HG03103 (cell line): Measurements from ENCODE around the gene AHRR.

Experiments
- ATAC-seq: cut with Tn5 transposase; IDR thresholded peaks from one replicate; pipeline ENCODE4 v1.9.1; 2021; ENCODE audit warnings: low read depth; ENCODE audit not compliant: unreplicated experiment

AHRR gene

DNA sequence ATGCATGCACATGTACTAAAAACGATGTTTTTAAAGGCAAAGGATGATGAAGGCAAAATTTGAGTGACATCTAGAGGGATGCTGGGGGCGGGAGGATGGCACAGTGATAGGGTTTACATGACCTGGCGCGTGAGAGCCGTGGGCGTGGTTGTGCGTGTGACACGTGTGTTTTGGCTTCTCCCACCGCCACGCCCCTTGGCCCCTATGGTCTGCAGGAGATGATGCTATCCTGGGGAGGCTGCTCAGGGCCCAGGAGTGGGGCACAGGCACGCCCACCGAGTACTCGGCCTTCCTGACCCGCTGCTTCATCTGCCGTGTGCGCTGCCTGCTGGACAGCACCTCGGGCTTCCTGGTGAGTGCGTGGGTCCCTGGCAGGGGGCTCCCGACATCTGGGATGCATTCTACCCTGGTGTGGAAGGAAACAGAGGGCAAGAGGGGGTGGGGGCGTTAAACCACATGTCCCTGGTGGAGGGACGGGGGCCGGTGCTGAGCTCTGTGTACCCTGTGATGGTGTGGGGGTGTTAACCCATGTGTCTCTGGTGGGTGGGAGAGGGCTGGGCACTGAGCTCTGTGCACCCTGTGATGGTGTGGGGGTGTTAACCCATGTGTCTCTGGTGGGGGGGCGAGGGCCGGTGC is 102.2 kb downstream of the AHRR start:
- no peak for ATAC-seq

DNA sequence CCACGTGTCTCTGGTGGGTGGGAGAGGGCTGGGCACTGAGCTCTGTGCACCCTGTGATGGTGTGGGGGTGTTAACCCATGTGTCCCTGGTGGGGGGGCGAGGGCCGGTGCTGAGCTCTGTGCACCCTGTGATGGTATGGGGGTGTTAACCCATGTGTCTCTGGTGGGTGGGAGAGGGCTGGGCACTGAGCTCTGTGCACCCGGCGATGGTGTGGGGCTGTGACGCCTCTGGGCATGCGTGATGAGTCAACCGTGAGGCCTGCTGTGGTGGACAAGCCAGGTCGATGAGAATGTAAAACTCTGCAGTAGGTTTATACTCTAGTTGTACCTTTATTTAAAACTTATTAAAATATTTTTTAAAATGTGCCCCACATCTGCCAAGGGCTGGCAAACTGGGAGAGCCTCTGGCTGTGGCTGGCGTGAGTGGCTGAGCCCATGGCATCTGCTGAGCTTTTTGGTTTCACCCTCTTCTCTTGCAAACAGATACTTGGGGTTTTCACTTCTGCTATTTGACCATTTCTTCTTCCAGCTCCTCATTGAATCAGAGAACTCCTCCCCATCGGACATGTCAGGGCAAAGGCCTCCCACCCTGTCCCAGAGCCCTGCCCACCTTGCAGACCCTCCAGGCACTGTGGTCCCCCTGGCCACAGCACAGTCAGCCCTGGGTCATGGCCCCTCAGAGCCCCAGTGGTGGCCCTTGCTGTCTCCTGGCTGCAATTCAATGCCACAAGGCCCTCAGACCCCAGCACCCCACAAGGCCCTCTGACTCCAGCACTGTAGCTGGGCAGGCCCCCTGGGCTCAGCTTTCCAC is 103.0 kb downstream of the AHRR start:
- peak; percentile 80 for ATAC-seq

DNA sequence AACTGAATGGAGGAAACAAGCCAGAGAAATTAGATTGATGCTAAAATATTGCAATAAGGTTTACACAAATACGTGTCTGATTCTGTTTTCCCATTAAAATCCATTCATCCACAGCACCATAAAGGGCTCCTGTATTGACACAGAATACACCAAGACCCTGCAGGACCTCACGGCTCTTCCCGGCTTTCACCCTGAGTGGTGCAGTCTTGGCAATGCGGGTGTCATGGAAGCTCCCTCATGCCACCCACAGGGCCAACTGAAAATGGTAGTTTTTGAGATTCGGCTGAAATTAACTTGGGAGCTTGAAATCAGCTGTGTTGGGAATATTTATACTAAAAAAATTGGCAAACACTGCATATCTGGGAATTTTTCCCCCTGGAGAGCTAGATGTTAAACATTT is 104.2 kb downstream of the AHRR start:
- no peak for ATAC-seq

DNA sequence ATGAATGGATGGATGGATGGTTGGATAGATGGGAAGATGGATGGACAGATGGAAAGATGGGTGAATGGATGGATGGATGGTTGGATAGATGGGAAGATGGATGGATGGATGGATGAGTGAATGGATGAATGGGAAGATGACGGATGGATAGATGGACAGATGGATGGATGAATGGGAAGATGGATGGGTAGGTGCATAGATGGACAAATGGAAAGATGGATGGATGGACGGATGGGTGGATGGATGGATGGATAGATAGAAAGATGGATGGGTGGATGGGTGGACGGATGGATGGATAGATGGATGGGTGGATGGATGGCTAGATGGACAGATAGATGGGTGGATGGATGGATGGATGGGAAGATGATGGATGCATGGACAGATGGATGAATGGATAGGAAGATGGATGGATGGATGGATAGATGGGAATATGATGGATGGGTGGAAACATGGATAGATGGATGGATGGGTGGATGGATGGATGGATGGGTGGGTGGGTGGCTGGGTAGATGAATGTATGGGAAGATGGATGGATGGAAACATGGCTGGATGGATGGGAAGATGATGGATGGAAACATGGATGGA is 105.0 kb downstream of the AHRR start:
- ATAC-seq = no peak

DNA sequence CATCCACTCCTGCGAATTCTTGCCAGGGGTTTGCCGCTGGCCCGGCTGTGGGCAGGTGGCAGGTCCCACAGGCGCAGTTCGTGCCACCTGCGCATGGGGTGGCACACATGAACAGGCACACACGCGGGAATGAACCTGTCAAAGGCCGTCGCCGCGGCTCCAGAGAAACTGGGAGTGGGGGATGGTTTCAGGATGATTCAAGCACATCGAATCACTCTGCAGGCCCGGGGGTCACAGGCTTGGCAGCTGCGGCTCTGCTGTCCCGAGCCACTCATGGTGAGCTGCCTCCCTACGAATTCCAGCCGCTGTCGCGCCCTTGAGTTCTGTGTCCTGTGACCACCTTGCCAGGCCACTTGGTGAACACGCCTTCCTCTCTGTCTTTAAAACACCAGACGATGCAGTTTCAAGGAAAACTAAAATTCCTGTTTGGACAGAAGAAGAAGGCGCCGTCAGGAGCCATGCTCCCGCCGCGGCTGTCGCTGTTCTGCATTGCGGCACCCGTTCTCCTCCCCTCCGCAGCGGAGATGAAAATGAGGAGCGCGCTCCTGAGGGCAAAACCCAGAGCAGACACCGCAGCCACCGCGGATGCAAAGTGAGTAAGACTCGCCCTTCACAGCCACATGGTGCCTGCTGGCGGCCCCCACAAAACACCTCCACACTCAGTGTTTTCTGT is 106.0 kb downstream of the AHRR start:
- no peak for ATAC-seq

DNA sequence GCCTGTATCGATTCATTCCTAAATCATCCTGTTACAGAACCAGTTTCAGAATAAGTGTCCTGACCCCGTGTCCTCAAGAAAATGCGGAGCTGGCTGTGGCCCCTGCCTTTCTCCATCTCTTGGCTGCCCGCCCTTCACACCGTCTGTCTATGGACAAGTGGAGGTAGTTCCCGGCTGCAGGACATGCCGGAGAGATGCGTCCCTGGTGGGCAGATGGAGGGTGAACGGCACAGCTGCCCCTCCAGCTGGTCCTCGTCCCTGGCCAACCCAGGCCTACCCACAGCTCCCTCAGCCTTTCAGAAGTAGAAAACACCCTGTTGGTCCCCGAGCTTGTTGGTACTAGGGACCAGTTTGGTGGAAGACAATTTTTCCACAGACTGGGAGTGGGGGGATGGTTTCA is 106.7 kb downstream of the AHRR start:
- no peak for ATAC-seq

DNA sequence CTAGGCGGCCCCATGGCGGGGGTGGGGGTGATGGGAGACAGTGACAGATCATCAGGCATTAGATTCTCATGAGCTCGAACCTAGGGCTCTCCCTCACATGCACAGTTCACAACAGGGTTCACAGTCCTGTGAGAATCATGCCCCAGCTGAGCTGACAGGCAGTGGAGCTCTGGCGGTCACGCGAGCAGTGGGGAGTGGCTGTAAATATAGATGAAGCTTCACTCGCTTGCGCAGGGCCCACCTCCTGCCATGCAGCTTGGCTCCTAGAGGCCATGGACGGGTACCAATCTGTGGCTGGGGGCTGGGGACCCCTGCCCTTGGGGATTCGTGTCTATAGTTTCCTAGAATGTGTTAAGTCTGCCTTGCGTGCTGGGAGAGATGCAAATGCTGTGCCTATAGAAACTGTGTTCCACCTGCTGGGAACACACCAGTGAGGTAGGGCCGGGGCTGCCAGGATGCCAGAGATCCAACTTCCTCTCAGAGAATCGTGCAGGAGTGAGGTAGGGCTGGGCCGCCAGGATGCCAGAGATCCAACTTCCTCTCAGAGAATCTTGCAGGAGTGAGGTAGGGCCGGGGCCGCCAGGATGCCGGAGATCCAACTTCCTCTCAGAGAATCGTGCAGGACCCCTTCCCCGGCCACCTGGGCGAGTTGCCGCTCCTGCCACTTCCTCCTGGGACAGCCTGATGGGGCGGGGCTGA is 107.4 kb downstream of the AHRR start:
- ATAC-seq = no peak

DNA sequence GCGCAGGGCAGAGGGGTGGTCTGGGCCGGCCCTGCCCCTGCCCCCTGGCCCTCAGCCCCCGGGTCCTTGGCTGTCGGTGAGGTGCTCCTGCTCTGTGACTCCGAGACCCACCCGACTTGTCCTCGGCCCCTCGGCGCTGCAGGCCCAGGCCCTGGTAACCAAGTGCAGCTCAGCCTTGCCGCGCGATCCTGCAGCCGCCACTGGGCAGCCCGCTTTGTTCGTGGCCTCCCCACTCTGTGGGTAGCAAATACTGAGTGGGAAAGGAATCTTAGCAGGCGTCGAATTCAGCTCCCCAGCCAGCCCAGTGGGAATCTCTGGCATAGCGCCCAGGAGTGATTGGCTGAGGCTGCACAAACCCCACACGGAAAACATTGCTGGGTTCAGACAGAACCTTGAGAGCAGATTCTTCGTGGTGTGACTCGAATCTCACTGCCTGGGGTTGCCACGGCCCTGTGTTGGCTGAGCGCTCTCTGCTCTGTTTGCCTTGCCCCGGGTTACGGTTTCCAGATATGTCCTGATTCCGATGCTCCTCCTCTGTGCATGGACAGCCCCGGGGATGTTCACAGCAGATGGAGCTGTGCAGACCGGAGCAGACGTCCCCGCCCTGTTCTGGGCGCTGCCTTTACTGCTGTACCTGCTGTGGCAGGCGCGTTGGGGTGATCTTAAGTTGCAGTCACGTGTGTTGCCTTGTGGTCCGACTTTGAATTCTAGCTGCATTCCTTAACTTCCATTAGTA is 108.1 kb downstream of the AHRR start:
- no peak for ATAC-seq

DNA sequence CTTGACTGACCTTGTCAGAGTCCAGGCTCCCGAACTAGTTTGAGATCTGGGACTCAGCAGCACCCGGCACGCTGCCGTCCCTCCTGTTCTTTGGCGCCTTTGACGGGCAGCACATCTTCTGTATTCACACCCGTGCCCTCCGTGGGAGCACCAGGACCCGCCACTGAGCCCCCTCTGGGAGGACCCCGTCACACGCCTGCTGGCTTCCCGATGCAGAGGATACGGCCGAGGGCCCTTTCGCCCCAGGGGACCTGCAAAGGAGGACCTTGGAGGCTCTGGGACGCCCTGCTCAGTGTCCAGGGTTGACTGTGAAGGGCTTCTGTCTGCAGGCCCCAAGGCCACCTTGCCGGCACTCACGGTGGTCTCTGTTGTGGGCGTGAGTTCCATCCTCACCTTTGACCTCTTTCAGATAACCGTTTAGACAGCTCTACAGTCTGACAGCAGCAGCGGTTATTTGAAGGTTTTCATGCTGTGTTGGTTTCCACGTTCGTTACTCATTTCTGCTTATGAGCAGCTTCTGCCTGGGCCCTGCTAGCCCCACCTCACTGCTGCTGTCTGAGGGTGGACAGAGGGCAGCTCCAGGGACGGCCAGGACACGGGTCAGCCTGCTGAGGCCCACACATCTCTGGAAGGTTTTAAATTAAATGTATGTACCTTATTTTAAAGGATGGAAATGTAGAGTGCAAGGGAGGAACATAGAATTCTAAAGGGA is 108.9 kb downstream of the AHRR start:
- no peak for ATAC-seq

DNA sequence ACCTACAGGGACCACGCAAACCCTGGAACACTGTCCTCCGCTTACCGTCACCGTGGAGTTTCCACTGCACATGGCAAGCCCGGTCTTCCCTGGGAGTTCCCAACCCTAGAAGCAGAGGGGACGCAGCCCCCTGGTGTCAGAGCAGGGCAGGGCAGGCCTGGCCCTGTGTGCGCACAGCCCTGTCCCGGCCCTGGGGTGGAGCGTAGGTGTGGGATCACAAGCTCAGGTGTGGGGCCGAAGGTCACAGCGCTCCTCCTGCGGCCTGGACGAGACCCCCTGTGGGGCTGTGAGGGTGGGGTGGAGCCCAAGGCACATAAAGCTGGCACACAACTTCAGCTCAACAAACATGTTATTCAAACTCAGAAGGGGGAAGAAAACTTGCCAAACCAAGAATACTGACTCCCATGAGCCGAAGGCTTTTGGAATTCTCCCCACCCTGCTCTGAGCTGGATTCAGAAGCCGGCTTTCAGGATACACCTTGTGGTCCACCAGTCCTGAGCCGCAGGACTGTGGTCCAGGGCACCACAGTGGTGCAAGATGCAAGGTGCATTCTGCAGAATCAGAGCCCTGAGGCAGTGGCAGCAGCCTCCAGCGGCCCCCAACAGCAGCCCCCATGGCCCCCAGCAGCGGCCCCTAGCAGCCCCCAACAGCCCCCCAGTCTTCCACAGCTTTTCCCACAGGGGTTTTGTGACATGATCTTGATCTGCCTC is 109.6 kb downstream of the AHRR start:
- ATAC-seq = peak; percentile 69

DNA sequence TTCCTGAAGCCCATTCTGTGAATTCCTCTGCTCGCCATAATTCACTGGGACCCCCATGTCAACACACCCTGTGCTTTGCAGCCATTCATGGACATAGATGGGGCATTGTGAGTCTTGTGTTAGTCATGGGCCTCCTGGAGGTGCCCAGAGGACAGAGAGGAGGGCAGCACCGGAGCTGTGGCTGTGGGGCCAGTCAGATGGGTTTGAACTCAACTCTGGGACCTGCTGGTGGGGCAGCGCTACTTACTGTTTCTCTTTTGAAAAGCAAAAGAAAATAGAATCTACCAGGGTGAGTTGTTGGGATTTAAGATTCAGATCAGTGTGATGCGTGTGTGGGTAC is 110.2 kb downstream of the AHRR start:
- ATAC-seq = no peak

DNA sequence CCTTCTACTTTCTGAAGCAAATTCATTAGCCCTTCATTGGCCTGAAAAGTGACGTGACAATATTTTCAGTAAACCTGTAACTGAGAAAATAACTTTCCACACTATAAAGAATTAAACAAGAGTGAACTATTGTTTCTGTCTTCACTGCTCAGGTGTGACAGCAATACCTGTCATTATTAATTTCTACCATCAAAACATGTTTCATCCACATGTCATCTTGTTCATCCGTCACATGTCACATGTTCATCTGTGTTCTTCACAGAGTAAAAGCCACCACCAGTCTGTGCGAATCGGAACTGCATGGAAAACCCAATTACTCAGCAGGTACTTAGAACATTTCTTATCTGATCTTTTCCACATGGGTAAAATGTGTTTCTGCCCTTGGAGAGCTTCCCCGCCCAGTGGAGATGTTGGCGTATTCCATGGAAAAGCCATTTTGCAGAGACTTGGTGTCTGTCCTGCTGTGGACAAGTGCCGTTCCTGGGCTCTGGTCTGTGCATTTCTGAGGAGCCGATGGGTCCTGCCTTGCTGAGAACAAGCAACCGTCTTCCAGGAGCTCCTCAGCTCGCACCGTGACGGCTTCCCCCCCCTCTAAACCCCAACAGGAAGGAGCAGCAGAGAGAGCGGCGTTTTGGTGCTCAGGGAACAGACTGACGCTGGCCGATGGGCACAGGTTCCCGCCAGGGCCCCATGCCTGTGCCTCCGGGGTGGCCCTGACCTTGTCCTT is 110.8 kb downstream of the AHRR start:
- ATAC-seq = no peak

DNA sequence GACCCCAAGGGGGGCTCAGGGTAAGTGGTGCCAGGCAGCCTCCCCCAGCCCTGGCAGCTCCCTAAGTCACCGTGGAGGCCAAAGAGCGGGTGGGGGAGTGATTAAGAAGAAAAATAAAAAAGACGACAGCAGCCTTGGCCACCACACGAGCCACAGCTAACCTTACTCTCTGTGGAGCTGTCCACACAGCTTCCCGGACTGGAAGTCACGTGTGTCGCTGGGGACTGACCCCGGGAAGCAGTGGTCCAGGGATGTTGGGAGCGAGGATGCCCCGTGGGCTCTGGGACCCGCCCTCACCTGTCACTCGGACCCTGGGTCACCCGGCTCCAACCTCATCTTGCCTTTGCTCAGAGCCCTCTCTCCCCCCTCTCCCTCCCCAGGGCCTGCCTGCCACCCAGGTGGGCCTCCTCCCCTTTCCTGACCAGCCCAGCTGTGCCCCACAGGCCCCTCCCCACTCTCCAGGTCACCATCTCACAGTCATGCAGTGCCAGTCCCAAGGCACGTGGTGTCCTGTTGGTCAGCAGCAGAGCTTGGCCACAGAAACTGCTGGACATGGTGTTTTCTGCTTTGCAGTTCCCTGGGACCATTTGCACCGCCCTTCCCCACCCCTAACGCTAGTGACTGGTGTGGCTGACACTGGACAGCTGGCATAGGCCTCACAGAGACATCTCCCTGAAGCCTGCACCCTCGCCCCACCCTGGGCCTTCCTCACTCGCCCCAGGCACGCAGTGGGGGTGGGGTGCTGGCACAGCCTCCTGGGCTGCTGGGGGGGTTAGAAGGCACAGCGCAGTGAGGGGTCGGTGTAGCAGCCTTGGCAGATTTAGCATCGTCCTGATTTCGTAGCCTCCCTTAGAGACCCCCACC is 111.6 kb downstream of the AHRR start:
- no peak for ATAC-seq

DNA sequence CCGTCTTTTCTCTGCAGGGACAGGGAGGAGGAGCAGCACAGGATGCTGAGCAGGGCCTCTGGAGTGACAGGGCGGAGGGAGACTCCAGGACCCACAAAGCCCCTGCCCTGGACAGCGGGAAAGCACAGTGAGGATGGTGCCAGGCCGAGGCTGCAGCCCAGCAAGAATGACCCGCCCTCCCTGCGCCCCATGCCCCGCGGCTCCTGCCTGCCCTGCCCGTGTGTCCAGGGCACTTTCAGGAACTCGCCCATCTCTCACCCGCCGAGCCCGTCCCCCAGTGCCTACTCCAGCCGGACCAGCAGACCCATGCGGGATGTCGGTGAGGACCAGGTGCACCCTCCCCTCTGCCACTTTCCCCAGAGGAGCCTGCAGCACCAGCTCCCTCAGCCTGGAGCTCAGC is 112.3 kb downstream of the AHRR start:
- no peak for ATAC-seq

DNA sequence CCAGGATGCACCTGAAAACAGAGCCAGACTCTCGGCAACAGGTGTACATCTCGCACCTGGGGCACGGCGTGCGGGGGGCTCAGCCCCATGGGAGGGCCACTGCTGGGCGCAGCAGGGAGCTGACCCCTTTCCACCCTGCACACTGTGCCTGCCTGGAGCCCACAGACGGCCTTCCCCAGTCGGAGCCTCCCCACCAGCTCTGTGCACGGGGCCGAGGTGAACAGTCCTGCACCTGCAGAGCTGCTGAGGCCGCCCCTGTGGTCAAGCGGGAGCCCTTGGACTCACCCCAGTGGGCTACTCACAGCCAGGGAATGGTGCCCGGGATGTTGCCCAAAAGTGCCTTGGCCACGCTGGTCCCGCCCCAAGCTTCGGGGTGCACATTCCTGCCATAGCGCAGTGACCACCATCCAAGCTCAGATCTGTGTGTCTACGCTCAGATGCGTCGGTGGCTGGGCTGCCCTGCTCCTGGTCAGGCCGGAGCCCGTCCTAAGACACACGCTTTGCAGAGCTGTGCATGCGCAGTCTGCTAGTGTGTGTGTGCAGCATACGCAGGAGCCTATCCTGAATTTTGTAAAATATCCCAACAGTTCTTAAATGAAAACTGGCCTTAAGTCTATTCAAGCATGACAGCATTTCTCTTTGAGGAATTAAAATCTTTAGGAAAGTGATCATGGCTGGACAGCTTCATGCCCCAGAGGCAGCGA is 113.1 kb downstream of the AHRR start:
- no peak for ATAC-seq

DNA sequence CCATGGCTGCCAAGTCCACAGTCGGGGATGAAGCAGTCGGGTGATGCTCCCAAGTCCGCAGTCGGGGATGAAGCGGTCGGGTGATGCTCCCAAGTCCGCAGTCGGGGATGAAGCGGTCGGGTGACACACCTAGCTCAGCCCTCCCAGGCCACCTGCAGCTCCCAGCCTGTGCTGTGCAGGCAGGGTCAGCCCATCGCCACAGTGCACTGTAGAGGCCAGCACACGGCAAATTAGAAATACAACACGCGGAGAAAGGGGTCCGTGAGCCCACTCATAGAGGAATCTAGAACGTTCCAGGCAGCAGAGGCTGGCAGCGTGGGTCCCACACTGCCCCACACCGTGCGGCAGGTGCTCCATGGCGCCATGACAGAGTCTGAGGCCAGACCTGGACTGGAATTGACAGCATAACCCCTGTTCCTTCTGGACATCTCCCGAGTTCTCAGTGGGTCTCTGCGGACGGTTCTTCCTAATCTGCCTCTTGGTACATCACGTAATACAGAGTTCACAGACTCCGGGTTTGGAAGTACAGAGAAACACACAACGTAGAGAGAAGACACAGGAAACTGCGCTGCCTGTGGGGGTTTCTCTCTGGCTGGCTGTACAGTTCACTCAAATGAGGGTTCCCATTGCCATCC is 113.8 kb downstream of the AHRR start:
- ATAC-seq = no peak
